GM20000 (cell line): ENCODE results near the gene CAPN10.

ENCODE experiments used
- DNase-seq: peaks from one replicate; pipeline ENCODE4 v3.0.0; 2012; ENCODE audit warnings: low spot score
- CTCF ChIP-seq: IDR thresholded peaks from 2 replicates; pipeline ENCODE4 v1.5.1; 2012; ENCODE audit warnings: mild to moderate bottlenecking, control low read depth; ENCODE audit errors: extremely low read depth, missing control alignments

The CAPN10 gene

GRCh38 chr2:240598311-240598911, 11.9 kb downstream of the CAPN10 start:
- DNase-seq: no peak
- no peak for TF ChIP-seq CTCF

DNA sequence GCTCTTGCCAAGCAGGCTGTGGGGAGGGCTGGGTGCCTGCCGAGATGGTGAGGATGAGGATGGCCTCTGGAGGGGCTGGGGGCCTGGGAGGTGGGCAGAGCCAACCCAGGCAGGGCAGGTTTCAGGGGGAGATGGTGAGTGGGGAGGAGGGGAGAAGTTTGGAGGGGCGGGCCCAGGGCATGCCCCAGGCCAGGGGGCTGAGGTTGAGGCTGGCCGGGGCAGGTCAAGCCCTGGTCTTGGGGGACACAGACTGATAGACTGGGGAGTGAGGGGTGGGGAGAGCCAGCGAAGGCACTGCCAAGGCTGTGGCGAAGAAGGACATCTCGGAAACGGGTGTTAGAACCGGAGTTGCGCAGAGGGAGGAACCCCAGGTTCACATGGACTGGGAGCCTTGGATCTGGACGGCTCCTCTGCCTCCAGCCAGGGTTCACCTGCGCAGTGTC, 12.6 kb downstream of the CAPN10 start:
- no peak for DNase-seq
- no peak for TF ChIP-seq CTCF

GRCh38 chr2:240600451-240600961, 14.0 kb downstream of the CAPN10 start:
- TF ChIP-seq CTCF: no peak

DNA sequence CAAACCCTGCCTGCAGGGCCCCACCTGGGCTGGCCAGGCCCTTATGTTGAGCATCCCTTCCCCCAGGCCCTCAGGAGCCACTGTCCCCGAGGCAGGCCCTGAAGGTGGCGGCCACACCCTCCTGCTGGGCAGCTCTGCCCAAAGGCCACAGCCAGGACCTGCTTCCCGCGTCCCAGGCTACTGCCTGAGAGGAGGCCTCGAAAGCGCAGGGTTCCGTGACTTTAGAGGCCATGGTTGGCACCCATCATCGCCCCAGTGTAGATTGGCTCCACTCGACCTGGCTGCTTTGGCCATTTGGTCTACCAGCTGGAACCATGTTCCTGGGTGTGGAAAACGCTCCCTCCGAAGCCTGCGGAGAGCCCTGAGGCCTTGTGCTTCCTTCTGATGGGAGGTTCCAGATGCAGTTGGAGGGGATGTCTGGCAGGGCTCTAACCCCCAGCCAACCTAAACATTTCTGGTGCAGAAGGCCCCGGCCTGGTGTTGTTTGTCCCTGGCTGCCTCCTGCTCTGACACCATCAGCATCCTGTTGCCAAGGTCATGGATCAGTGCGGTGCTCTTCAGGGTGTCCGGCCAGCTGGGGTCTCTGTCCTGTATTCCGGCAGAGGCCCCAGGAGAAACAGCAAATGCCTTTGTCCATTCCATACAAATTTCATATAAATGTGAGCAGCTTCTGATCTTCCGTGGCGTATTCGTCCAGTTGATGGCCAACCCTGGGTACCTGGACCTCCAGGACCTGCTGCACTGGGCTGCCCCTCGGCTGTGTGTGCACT, 14.7 kb downstream of the CAPN10 start:
- DNase-seq: peak; percentile 18
- TF ChIP-seq CTCF: no peak

More at GRCh38 chr2:240600451-240600961, 14.0 kb downstream of the CAPN10 start:
- DNase-seq: no peak

- no peak for TF ChIP-seq CTCF
- peak; percentile 22 for DNase-seq
Observed at GRCh38 chr2:240601831-240602160, 15.3 kb downstream of the CAPN10 start.

DNA sequence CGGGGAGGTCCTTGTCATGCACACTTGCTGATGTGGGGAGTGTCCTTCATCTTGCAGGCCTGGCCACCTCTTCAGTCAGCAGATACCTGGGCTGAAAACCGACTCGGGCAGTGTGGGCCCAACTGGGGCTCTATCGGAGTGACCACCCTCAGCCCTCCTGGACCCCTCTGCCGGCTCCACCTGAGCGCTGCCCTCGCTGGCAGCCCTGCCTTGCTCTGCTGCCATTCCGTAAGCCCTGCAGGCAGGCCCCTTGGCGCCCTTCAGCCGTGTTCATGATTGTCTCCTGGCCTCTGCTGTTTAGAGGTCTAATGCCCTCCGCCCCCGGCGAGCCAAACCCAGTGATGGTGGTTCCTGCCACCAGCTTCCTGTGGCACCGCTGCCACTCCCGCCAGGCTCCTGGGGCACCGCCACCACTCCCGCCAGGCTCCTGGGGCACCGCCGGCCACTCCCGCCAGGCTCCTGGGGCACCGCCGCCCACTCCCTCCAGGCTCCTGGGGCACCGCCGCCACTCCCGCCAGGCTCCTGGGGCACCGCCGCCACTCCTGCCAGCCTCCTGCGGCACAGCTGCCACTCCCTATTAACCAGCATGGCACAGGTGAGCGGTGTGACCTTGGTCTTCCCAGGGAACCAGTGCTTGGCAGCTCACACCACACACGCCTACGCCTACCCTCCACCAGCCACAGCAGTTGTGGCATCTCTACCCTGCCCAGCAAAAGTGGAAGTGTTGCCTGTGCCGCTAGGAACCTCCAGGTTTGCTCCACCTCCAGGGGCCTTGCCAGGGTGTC, 15.9 kb downstream of the CAPN10 start:
- TF ChIP-seq CTCF: no peak
- DNase-seq: peak; percentile 32
